T-helper 17 cell (primary cell): ENCODE data around the gene PCDH9. TPM values are rescaled to one million over a fixed set of nuclear protein-coding genes. Genes with fewer than 3 reads are reported as not detected.

Experiments
- ATAC-seq: fragments of 150-1000 bp; cut with Tn5 transposase; 2 replicates; pipeline ENCODE4 v1.10.0; 2021; ENCODE audit warnings: mild to moderate bottlenecking, moderate library complexity
- DNase-seq, 3 donors: peaks; one replicate each; pipeline versions ENCODE4 v3.0.0 to v3.0.0-alpha.2; 2020 to 2021
- H3K9me3 ChIP-seq: one replicate; pipeline ENCODE4 v1.7.0; 2013; ENCODE audit warnings: low read length, mild to moderate bottlenecking; ENCODE audit not compliant: control insufficient read depth, poor library complexity, severe bottlenecking
- H3K27ac Mint-ChIP-seq: one replicate; pipeline ENCODE4 v1.8.0; 2022; ENCODE audit warnings: mild to moderate bottlenecking, moderate library complexity, mixed read lengths
- H3K27me3 Mint-ChIP-seq: one replicate; pipeline ENCODE4 v1.8.0; 2022; ENCODE audit warnings: mixed read lengths
- H3K36me3 Mint-ChIP-seq: one replicate; pipeline ENCODE4 v1.8.0; 2022; ENCODE audit warnings: low read depth, mixed read lengths
- H3K4me1 Mint-ChIP-seq: one replicate; pipeline ENCODE4 v1.8.0; 2022; ENCODE audit warnings: mild to moderate bottlenecking, mixed read lengths
- H3K4me3 Mint-ChIP-seq: one replicate; pipeline ENCODE4 v1.8.0; 2022; ENCODE audit warnings: mild to moderate bottlenecking, moderate library complexity, mixed read lengths
- total RNA-seq, 4 donors: library from RNA in 2 of 4; stranded (reverse) in 2 of 4; gene quantifications; one replicate each; pipeline ENCODE4 v1.2.3 and lab custom pipeline; 2022 to 2026

Gene PCDH9
- total RNA-seq, 2 donors from 2014 or later = 0.50 to 0.67 TPM

- Mint-ChIP-seq H3K4me3 (no peak overlapping the region), H3K36me3 (no peaks in the 10 kb centered on the region), H3K27ac (no peak overlapping the region), H3K27me3 (no peaks in the 10 kb centered on the region), H3K4me1 (no peaks in the 10 kb centered on the region)
- H3K9me3 ChIP-seq = no peaks in the 10 kb centered on the region
- ATAC-seq (no peak), DNase-seq (no peak)
These were observed 385.2 kb downstream of the PCDH9 start for GRCh38 chr13:66844933-66845332.

DNA sequence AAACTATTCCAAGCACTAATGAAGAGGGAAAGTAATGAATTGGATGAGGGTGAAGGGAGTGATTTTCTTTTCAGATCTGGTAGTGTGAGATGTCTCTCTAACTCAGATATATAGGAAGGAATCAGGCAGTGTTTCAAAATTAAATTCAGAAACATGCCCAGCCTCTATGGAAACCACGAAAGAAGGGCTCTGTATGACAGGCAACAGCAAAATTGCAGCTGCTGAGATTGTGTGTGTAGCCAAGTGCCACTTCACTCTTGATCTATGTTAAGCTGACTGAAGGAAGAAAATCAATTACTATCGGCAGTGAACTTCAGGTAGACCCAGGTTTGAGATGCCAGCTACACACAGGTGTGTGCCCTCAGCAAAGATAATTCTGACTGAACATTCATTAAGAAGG is 387.4 kb downstream of the PCDH9 start:
- Mint-ChIP-seq H3K4me1 (no peaks in the 10 kb centered on the region), H3K27me3 (no peaks in the 10 kb centered on the region), H3K4me3 (no peak overlapping the region), H3K27ac (no peak overlapping the region), H3K36me3 (no peaks in the 10 kb centered on the region)
- ATAC-seq (no peak), DNase-seq (no peak)
- H3K9me3 ChIP-seq = no peaks in the 10 kb centered on the region

GRCh38 chr13:66840621-66841020 is 389.5 kb downstream of the PCDH9 start:
- Mint-ChIP-seq H3K27me3 (no peaks in the 10 kb centered on the region), H3K4me3 (no peak overlapping the region), H3K36me3 (no peaks in the 10 kb centered on the region), H3K27ac (no peak overlapping the region), H3K4me1 (no peaks in the 10 kb centered on the region)
- H3K9me3 ChIP-seq = no peaks in the 10 kb centered on the region
- ATAC-seq (no peak), DNase-seq (no peak)

DNA sequence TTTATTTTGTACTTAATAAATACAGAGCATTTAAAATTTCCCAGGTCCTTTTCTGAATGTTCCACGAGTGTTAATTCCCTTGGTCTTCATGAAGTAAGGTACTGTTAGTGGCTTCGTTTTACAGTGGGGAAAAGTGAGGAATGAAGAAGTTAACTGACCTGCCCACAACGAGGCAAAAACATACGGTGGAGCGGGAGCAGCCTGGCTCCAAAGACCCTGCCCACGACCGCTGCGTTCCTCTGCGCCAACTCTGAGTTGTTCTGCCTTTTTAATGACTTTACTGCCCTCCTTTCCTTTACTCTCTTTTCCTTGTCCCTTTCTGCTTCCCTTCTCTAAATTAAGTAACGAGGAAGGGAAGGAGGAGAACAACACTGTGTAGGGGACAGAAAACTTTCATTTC is 392.9 kb downstream of the PCDH9 start:
- no peaks in the 10 kb centered on the region for H3K36me3 Mint-ChIP-seq
- no peak for ATAC-seq

DNA sequence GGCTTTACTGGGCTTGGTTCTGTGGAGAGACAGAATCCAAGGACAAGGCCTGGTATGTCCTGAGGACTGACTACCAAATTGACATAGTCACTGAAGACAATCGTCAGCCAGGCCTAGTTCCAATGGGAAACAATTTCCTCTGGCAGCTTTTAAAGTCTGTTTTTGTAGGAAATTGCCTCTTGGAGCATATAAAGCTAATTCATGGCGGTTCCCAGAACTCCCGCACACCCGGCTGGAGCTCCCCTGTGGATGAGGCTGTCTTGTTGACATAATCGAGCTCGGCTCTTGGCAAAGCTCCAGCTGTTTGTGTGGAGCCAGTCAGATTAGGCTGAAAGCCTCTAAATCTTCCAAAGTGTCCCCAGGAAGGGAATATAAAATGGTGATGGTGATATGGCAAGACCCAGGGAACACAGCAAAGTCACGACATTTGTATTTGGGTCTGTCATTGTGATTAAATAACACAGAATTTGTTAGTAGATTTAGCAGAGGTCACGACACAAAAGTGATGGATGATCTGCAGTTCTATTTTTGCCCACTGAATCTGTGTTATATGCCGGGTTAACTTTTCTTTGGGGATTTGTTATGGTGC is 395.0 kb downstream of the PCDH9 start:
- Mint-ChIP-seq H3K36me3 (no peaks in the 10 kb centered on the region), H3K27ac (no peak overlapping the region), H3K4me1 (no peaks in the 10 kb centered on the region), H3K4me3 (no peak overlapping the region), H3K27me3 (no peaks in the 10 kb centered on the region)
- no peaks in the 10 kb centered on the region for H3K9me3 ChIP-seq
- no peak for DNase-seq
- no peak for ATAC-seq

More for the DNA sequence above, 392.9 kb downstream of the PCDH9 start:
- H3K27me3 Mint-ChIP-seq = no peaks in the 10 kb centered on the region
- no peaks in the 10 kb centered on the region for H3K4me1 Mint-ChIP-seq
- no peak for DNase-seq
- H3K27ac Mint-ChIP-seq = no peak overlapping the region
- H3K4me3 Mint-ChIP-seq = no peak overlapping the region
- no peaks in the 10 kb centered on the region for H3K9me3 ChIP-seq

DNA sequence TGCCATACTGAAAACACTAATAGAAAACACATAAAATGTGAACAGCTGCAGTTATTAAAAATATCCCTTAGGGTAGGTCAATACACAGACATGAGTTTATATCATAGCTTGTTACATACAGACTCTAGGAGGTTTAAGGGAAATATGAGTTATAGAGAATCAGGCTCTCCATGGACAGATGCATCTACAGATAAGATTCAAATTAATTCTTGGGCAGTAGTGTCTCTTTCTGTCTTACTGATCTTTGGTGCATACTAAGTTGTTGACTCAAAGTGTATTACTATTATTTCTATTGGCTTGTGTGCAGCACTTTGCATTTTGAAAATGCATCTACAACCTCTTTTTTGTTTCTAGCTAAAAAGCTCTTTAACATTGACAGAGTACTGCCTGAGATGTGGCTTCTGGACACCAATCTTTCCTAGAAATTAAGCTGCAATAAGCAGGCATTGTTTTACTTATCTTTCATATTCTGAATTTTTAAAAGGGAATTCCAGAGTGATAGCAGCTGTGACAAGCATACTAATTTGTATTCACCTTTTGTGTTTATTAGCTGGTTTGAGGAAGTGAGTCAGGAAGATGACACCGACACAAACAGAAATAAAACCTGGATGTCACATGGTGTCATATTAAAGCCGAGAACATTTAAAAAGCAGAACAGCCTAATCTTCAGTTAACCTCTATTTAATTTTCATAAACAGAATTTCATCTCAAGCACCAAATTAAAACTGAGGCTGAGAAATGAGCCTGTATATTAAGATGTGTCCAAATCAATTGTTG is 399.0 kb downstream of the PCDH9 start:
- no peak overlapping the region for H3K4me3 Mint-ChIP-seq
- H3K9me3 ChIP-seq = no peaks in the 10 kb centered on the region
- no peaks in the 10 kb centered on the region for H3K27me3 Mint-ChIP-seq
- no peak for ATAC-seq
- no peaks in the 10 kb centered on the region for H3K4me1 Mint-ChIP-seq
- no peaks in the 10 kb centered on the region for H3K36me3 Mint-ChIP-seq
- H3K27ac Mint-ChIP-seq = no peak overlapping the region
- DNase-seq = no peak

DNA sequence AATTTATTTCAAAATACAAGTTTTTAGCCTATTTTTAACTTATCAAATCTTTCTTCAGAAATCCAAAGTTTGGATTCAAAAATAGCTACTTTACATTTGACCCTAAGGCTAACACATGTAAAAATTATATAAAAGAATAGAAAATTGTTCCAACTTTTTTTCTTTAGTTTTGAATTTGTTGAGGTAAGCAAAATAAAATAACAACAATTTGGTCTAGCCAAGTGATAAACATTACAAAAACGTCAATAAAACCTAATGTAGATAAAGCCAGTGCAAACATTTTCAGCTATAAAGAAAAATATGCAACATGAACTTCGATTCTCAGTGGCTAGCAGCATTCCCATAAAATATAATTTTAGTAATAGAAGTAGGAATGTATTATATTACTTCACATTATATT is 400.3 kb downstream of the PCDH9 start:
- Mint-ChIP-seq H3K27me3 (no peaks in the 10 kb centered on the region), H3K36me3 (no peaks in the 10 kb centered on the region), H3K4me1 (no peaks in the 10 kb centered on the region), H3K27ac (no peak overlapping the region), H3K4me3 (no peak overlapping the region)
- DNase-seq = no peak
- H3K9me3 ChIP-seq = no peaks in the 10 kb centered on the region
- no peak for ATAC-seq

GRCh38 chr13:66826398-66826797 is 403.7 kb downstream of the PCDH9 start:
- no peaks in the 10 kb centered on the region for H3K36me3 Mint-ChIP-seq
- no peaks in the 10 kb centered on the region for H3K4me1 Mint-ChIP-seq
- no peak overlapping the region for H3K4me3 Mint-ChIP-seq
- no peak for DNase-seq
- ATAC-seq = no peak
- no peaks in the 10 kb centered on the region for H3K9me3 ChIP-seq
- H3K27ac Mint-ChIP-seq = no peak overlapping the region
- H3K27me3 Mint-ChIP-seq = no peaks in the 10 kb centered on the region

- H3K27me3 Mint-ChIP-seq = no peaks in the 10 kb centered on the region
These were observed 408.6 kb downstream of the PCDH9 start for GRCh38 chr13:66821551-66821950.

GRCh38 chr13:66811455-66811854 is 418.7 kb downstream of the PCDH9 start:
- Mint-ChIP-seq H3K27me3 (no peaks in the 10 kb centered on the region), H3K4me3 (no peak overlapping the region), H3K4me1 (no peaks in the 10 kb centered on the region), H3K27ac (no peak overlapping the region), H3K36me3 (no peaks in the 10 kb centered on the region)
- H3K9me3 ChIP-seq = no peaks in the 10 kb centered on the region
- ATAC-seq = no peak
- DNase-seq = no peak

More at GRCh38 chr13:66821551-66821950, 408.6 kb downstream of the PCDH9 start:
- DNase-seq = no peak
- Mint-ChIP-seq H3K36me3 (no peaks in the 10 kb centered on the region), H3K27ac (no peak overlapping the region), H3K4me3 (no peak overlapping the region), H3K4me1 (no peaks in the 10 kb centered on the region)
- ATAC-seq = no peak
- H3K9me3 ChIP-seq = no peaks in the 10 kb centered on the region

GRCh38 chr13:66809485-66809884 is 420.7 kb downstream of the PCDH9 start:
- ATAC-seq = no peak
- no peak overlapping the region for H3K4me3 Mint-ChIP-seq
- no peaks in the 10 kb centered on the region for H3K27me3 Mint-ChIP-seq
- DNase-seq = no peak
- no peaks in the 10 kb centered on the region for H3K4me1 Mint-ChIP-seq
- H3K9me3 ChIP-seq = no peaks in the 10 kb centered on the region
- no peak overlapping the region for H3K27ac Mint-ChIP-seq
- H3K36me3 Mint-ChIP-seq = no peaks in the 10 kb centered on the region

- no peaks in the 10 kb centered on the region for H3K36me3 Mint-ChIP-seq
- no peaks in the 10 kb centered on the region for H3K27me3 Mint-ChIP-seq
- DNase-seq = no peak
- ATAC-seq = no peak
- no peaks in the 10 kb centered on the region for H3K4me1 Mint-ChIP-seq
- no peak overlapping the region for H3K27ac Mint-ChIP-seq
- H3K9me3 ChIP-seq = no peaks in the 10 kb centered on the region
- H3K4me3 Mint-ChIP-seq = no peak overlapping the region
These were observed 422.9 kb downstream of the PCDH9 start for GRCh38 chr13:66807251-66807650.

DNA sequence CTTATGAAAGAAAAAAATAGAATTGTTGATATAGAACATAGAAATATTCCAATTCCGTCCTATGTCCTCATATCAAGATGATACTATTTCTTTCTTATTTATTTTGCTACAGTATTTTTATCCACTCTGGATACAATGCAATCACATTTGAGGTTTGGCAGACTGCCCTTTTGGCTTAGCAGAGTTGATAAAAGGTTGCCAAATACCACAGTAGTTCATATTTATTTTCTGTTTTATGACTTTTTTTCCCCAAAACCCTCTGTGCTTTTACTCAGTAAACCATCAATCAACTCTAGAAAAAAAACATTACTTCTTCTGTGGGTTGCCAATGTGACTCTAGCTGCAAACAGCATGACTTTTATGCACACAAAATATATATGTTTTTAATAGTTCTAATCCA is 424.5 kb downstream of the PCDH9 start:
- Mint-ChIP-seq H3K4me3 (no peak overlapping the region), H3K27ac (no peak overlapping the region), H3K27me3 (no peaks in the 10 kb centered on the region), H3K4me1 (no peaks in the 10 kb centered on the region), H3K36me3 (no peaks in the 10 kb centered on the region)
- no peaks in the 10 kb centered on the region for H3K9me3 ChIP-seq
- ATAC-seq = no peak
- no peak for DNase-seq
